GM18511 (cell line): ENCODE data around the gene ESPN.

Experiments
- ATAC-seq: cut with Tn5 transposase; IDR thresholded peaks from one replicate; pipeline ENCODE4 v1.9.1; 2021; ENCODE audit warnings: mild to moderate bottlenecking, moderate library complexity; ENCODE audit not compliant: unreplicated experiment

The ESPN gene

DNA sequence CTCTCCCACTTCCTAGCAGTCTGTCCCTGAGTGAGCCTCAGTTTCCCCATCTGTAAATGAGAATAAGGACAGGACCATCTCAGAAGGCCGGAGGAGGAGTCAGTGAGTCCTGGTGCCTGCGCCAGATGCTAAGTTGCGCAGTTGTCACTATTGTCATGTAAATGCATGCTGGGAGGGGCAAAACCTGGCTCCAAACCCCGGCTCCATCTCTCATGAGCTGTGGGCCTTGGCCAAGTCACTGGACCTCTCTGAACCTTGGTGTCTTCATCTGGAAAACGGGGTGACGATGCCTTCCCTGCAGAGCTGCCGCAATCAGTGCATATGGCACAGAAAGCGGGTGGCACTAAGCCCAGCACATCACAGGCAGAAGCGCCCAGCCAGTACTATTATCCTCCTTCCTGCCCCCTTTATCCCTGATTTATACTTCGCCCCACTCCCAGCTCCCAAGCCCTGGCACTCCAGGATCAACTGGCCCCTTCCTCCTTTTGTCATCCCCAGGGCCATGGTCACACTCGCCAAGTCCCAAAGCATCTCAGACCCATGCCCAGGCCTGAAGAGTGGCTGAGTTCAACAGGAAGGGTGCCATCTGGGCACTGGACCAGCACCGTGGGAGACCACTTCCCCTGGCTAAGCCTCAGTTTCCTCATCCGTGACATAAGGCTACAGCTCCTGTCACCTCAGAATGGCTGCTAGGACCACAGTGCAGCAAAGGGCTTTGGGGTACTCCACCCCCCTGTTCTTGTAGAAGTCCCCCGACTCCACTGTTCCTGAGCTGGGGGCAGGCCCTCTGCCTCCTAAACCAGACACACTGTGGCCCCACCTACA lies 71.2 kb downstream of the ESPN start:
- no peak for ATAC-seq

DNA sequence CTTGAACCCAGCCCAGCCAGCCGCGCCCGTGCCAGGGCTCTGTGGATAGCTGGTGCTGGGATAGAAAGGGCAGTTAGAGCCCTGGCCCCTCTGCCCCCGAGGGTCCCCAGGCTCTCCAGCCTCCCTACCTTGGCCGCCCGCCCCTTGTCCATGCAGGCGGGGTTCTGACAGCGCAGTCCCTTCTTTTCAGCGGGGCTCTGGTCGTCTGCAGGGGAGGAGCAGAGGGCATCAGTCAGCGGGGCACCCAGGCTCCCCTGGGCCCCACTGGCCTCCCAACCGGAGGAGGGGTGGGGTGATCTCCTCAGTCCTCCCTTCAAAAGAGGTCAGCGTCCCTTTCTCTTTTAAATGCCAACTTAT lies 71.8 kb downstream of the ESPN start:
- no peak for ATAC-seq

DNA sequence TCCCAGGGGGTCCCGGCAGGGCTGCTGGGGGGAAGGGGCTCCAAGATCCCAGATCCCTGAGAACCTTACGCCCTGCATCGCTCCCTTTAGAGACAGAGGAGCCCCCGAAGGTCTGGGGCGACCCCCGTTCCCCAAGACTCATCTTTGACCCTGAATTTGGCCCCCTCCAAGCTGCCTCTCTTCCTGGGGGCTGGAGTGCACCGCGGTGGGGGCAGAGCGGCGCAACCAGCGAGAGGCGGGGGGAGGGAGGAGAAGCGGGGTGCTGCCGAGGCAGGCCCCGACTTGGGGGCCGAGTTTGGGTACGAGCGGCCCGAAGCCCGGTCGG lies 72.3 kb downstream of the ESPN start:
- no peak for ATAC-seq

DNA sequence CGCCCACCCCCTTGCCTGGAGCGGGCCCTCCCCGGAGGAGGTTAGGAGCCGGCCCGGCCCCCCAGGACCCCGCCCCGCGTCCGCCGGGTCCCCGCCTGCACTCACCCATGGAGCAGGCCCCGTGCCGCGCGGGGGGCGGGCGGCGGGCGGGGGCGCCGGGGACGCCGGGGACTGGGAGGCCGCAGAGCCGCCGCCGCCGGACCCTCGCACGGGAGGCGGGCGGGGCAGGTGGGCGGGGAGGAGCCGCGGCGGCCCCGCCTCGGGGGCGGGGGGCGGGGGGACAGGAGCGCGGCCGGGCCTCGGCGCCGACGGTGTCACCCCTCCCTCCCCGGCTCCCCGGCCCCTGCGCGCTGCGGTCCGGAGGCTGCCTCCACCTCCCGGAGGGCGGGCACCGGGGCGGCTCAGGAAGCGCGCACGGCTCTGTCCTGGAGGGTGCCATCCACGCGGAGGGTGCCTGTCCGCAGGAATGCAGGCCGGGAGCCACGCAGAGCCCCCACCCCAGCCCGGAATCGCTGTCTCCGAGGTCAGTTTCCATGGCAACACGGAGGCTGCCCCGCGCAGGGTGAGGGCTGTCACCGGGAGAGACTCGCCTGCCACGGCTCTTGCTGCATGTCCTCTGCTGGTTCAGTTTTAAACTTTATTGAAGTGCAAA lies 72.8 kb downstream of the ESPN start:
- ATAC-seq: no peak

DNA sequence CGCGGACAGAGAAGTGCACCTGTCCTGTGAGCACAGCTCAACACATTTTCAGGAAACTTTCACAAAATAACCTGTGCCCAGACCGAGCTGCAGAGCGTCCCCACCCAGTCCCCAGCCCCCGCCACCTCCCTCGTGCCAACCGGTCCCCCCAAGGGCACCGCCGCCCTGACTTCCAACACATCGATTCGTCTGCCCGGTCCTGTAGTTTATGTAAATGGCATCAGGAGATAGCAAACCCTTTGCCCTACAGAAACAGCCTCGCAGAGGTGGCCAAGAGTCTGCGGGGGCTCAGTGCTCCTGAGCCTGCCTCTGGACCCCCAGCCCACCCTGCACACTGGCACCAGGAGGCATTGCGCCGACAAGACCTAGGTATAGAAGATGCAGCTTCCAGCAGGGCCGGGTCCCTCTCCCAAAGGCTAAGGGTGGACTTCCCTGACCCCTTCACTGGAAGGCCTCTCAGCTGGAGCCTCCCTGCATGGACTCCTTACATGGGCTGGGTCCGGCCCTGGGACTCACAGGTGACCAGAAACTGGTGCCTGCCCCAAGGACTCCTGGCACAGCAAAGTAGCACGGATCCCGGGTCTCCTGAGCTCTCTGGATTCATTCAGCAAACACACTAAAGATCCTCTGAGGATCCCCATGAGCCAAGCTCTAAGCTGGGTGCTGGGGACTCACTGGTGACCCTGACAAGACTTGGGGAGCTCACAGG lies 73.4 kb downstream of the ESPN start:
- no peak for ATAC-seq

DNA sequence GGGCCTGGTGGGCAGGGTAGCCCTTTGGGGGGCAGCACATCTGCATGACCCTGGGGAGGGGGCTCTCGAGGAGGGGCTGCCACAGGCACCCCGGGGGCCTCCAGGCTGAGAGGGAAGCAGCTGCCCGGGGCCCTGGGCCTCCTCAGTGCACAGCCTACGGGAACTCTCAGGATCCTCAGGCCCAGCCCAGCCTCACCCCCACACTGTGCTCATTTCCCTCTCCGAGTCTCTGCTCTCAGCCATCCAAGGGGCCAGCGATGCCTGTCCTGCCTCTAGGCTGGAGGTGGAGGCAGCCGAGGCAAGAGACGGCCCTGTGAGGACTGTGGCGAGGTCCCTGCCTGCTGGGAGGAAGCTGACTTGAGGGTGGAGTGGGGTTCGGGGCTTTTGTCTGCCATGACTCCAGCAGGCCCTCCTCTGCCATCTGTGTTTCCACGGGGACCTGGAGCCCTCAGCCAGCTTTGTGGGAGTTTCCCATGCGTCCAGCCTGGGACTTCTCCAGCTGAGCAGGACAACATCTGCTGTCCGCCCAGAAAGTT lies 74.1 kb downstream of the ESPN start:
- no peak for ATAC-seq

DNA sequence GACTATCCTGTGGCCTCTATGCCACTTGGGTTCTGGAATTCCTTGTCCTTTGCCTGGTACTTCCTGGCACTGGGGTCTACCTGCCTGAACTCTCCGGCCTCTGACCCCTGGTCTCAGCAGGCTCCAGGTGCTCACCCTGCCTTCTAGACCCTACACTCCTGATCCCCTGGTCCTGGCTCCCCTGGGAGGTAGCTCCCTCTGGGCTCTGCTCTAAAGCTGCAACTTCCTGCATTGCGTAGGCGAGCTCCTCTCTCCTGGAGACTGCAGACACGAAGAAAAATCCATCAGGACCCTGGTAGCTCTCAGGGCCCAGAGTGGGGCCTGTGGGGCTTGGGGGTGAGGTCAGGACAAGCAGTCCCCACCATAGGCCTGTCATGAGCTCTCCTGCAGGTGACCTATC lies 74.7 kb downstream of the ESPN start:
- no peak for ATAC-seq

DNA sequence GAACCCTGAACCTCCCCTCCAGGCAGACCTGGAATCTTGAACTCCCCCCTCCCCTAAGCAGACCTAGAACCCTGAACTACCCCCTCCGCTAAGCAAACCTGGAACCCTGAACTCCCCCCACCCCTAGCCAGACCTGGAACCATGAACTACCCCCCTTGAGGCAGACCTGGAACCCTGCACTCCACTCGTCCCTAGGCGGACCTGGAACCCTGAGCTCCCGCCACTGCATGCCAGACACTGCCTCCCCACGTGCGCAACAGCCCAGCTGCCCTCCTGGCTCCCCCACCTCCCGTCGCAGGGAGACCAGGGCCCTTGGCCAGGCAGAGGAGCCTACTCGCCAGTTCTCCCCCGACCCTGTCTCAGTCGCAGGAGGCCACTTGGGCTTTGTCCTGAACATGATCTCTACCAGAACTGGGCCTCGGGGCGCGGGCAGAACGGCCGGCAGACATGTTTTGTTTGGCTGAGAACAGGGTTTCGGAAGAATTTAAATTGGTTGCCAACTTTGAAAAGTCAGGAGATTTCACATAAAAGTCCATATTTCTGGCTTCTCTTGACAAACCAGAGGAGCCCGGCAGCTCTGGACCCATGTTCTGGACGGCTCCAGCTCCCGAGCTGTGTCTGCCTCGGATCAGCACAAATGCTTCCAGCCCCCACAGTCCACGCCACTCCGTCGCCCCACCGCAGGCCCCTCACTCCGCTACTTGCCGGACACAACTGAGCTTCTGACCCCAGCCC lies 76.1 kb downstream of the ESPN start:
- no peak for ATAC-seq

DNA sequence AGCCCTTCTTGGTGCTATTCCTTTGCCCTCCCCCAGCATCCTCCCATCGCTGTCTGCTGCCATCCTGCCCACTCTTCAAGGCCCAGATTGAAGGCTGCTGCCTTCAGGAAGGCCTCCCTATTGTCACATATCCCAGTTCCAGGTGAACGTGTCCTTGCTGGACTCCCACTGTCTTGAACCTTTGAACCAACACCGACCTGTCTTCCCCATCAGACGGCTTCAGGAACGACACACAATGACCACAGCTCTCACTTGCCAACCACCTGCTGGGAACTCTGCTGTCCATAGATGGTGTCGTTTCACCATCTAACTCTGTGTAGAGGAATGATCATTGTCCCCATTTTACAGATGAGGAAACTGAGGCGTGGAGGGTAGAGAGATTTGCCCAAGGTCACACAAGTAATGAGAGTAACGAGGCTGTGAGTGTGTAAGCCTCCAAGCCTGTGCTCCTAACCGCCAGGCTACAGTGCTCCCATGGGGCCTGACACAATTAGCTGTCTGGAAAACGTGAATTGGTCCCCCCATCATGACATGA lies 76.8 kb downstream of the ESPN start:
- ATAC-seq: no peak

DNA sequence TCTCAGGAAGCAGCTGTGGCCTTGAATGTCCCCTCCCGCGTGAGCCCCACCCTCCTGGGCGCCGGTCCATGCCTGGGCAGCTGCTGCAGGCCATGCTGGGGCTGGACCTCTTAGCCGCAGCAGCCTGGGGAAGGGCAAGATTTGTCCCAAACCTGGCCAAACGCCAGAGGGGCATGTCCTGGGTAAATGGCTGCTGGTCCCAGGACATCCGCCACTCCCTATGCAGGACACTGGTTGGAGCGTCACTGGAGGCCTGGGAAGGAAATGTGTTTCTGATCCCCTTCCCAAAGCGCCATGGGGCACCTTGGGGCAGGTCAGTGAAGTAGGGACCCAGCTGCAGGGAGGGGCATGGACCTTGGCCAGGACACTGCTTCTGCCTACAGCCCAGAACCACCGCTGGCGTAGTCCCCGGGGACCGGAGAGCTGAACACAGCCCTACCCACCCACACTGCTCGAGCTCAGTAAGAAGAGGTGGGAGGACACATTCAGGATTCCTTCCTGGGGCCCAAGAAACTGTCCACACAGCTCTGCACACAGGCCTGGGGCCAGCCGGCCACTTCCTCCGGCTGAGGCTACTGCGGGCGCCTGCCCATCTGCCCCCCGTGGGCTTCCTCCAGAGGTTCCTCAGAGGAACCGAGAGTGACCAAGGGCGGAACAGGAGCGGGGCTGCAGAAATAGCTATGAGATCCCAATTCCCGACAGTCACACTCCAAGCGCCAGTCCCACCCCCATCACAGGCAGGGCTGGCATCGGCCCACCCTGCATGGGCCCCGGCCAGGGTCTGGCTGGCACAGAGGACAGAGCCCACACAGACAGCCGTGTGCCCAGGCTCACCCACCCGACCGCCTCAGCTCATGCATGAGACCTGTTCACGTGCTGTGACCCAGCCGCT lies 77.7 kb downstream of the ESPN start:
- ATAC-seq: no peak

DNA sequence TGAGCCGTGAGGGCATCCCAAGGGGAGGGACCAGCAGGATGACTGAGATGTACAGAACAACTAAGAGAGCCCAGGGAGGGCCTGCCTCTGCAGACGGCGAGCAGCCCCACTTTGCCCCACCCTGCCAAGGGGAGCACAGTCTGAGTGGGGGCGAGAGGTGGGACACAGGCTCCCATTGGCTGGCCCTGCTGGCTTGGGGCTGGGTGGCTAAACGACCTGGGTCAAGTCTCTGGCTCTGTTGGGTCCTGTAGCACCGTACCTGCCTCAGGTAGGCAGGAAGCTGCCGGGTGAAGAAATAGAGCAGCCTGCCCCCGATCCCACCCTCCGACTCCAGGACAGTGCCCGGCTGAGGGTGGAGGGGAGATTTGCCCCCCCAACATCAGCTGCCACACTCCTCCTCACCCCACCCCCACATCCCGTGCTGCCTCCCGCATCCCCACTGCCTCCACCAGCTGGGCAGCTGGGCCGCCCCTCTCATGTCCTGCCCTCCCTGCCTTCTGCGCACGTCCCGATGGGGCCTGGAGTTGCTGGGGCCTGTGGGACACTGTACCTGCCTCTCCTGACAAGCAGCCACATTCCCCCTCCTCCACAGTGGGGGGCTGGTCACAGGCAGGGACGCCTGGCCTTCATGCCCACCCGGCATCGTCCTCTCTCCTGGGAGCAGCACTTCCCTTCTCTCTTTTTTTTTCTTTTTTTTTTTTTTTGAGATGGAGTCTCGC lies 79.5 kb downstream of the ESPN start:
- no peak for ATAC-seq

DNA sequence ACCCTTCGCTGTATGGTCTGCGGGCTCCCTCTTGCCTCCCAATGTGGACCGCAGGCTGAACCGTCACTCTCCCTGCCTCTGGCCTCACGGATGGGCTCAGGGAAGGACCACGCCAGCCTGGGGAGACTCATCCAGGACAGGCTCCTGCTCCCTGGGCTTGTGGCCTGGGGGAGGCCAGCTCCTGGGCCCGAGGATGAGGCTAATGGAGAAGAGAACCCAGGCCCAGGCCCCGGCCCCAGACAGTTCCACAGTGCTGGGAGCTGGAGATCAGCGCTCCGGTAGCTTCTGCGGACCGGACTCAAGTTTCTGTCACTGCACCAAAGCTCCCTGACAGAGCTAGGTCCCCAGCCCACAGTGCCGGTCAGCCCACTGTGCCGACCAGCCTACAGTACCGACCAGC lies 80.3 kb downstream of the ESPN start:
- ATAC-seq: no peak

DNA sequence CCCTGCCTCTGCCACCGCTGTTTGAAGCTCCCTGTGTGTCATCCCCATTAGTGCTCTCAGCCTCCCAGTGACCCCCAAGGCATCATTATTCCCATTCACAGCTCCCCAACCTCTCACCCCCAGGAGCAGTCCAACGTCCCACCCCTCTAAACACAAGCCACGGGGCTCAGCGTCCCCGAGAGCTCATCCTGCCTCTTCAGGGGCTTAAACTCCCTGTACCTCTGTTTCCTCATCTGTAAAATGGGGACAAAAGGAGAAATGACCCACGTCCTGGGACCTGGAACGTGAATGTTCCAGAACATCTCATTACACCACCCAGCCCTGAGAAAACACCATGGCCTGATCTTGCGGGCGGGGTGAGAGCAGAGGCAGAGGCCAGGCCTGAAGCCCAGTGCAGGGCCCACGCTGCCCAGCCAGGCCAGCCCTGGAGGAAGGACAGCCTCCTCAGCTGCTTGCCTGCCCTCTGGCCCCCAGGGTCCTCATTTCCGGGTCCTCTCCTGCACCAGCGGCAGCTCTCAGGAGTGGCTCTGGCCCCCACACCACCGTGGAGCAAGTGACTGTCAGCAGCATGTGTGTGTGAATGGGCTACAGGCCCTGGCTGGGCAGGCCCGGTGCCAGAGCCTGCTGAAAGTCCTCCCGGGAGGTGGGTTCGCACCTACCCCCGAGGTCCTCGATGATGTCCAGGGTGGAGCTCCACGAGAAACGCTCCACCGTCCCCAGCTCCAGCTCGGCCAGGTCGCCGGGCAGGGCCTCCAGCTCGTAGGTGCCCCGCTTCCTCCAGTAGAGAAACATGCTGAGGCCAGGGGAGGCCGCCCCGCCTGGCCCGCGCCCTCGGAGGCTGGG lies 81.0 kb downstream of the ESPN start:
- no peak for ATAC-seq

DNA sequence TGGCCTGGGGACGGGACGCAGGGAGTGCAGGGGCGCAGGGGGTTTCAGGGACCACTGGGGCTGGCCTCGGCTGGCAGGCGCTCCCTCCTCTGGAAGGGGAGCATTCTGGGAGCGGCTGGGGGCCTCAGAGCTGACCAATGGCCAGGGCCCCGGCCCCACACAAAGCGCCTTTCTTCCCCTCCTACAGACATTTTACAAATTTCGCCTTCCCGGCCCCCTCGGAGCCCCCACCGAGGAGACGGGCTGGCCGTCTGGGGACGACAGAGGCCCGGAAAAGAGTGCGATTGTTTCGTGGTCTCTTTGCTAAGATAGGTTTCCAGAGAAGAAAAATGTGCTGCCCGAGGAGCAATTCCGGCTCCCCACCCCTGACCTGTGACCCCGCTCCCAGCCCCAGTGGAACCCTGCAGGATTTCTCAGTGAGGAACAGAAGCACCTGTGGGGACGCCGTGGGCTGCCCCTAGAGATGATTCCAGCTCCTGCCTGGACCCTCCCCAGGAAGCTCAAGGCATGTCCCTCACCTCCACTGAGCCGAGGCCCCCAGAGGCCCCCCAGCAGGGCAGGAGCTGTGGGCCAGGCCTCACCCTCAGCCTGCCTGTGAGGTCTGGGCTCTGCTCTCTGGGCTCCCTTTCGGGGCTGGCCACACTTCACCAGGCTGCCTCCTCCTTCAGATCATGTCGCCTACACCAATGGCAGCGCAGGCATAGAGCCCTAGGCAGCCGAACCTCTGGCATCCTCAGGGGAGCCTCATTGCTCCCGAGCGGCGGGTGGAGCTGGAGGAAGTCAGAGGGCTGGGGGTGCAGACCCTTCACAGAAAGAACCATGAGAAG lies 81.8 kb downstream of the ESPN start:
- no peak for ATAC-seq

DNA sequence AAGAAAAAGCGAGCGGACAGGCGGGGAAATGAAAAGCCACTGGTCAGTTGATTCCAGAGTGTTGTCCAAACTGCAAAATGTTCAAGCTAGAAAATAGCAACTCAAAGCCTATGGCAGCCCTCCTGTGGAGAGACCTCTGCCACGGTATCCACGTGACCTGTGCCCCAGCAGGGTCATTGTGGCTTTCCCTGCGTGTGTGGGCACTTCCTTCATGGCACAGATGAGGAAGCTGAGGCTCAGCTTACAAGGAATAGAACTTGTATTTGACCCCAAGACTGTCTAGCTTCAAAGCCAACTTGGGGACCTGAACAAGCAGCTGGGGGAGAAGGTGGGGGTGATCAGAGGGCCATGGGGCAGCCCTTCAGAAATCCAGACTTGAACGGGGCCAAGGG lies 82.5 kb downstream of the ESPN start:
- no peak for ATAC-seq

DNA sequence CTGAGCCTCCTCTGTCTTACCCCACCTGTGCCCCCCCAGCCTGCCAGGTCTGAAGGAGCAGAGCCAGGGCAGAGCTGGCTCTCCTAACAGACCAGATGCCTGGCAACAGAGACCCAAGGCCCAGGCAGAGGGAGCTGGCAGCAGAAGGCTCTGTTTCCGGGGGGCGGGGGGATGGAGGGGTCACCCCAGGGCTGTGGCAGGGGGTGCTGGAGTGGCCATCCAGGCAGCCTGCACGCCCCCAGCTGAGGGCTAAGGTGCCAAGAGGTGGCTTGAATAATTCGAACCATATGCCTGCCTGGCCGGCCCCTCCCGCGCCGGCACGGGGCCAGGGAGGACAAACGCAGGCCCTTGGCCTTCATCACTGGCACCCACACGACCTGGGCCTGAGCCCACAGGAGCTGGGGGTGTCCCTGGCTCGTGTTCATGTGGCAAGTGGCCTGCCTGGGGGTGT lies 82.9 kb downstream of the ESPN start:
- ATAC-seq: no peak

DNA sequence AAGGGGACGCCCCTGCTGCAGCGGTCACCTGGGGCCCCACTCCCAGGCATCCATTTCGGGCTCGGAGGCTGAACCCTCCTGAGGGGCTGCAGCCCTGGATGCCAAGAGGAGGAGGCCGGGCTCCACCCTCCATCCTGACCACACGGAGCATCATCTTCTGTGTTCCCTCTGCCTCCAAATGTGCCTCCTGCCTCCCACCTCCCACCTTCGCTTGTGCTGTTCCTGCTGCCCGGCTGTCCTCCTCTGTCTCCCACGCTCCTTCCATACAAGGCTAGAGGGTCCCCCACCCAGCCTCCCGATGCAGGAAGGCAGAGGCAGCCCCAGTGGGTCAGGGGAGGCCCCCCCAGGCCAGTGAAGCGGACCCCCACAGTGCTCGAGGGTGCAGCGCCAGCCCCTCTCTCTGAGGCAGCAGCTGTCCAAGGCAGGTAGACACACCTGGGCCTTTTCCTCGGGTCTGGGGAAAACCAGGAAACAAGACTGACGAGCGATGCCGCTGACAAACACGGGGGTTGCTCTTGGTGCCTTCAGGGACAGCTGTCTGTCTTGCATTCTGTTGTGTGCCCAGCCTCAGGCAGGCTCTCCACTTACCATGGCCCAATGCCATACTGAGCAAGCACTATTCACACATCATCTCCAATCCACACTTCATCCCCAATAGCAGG lies 83.7 kb downstream of the ESPN start:
- no peak for ATAC-seq
